HG02970 (cell line): ENCODE measurements around the gene HSP90B1.

Source experiments
- ATAC-seq: cut with Tn5 transposase; IDR thresholded peaks from one replicate; pipeline ENCODE4 v1.9.1; 2021; ENCODE audit warnings: mild to moderate bottlenecking, moderate library complexity, moderate number of reproducible peaks; ENCODE audit not compliant: unreplicated experiment, low FRiP score

The HSP90B1 gene

GRCh38 chr12:103929046-103929783 is 995 bp upstream of the HSP90B1 start:
- ATAC-seq, result peak; percentile 17

- ATAC-seq, result no peak
These were observed 501 bp upstream of the HSP90B1 start for GRCh38 chr12:103929784-103930033.

- ATAC-seq, result no peak
These were observed 851 bp downstream of the HSP90B1 start for GRCh38 chr12:103930787-103931735.

- no peak for ATAC-seq
These were observed 3.0 kb downstream of the HSP90B1 start for GRCh38 chr12:103933237-103933636.

- no peak for ATAC-seq
These were observed 6.5 kb downstream of the HSP90B1 start for GRCh38 chr12:103936679-103937078.

- ATAC-seq, result no peak
These were observed 14.8 kb downstream of the HSP90B1 start for GRCh38 chr12:103944964-103945363.

GRCh38 chr12:103947871-103948555 is 17.8 kb downstream of the HSP90B1 start:
- no peak for ATAC-seq

GRCh38 chr12:103948746-103949406 is 18.7 kb downstream of the HSP90B1 start:
- no peak for ATAC-seq

GRCh38 chr12:103952497-103952896 is 22.3 kb downstream of the HSP90B1 start:
- ATAC-seq, result no peak

GRCh38 chr12:103955811-103956508 is 25.8 kb downstream of the HSP90B1 start:
- no peak for ATAC-seq

GRCh38 chr12:103956509-103957027 is 26.4 kb downstream of the HSP90B1 start:
- ATAC-seq, result peak; percentile 29

- ATAC-seq, result no peak
These were observed 27.7 kb downstream of the HSP90B1 start for GRCh38 chr12:103957865-103958388.

- ATAC-seq, result no peak
These were observed 28.4 kb downstream of the HSP90B1 start for GRCh38 chr12:103958621-103959020.

- ATAC-seq, result no peak
These were observed 30.5 kb downstream of the HSP90B1 start for GRCh38 chr12:103960616-103961227.

- ATAC-seq, result no peak
These were observed 32.3 kb downstream of the HSP90B1 start for GRCh38 chr12:103962493-103962892.

- ATAC-seq, result no peak
These were observed 34.6 kb downstream of the HSP90B1 start for GRCh38 chr12:103964805-103965204.

GRCh38 chr12:103965255-103965589 is 35.0 kb downstream of the HSP90B1 start:
- no peak for ATAC-seq

- peak; percentile 92 for ATAC-seq
These were observed 35.6 kb downstream of the HSP90B1 start, which contains the start of gene TDG for GRCh38 chr12:103965590-103966504. TDG (plus strand) TSS chr12:103965872; CDS start chr12:103966038, 166 bp downstream.
